HTR-8/SVneo (cell line): ENCODE results near the gene IL12RB2.

Source experiments
- DNase-seq: peaks from one replicate; pipeline ENCODE4 v3.0.0; 2011; ENCODE audit warnings: low spot score, mixed read lengths; ENCODE audit not compliant: insufficient read length
- FAIRE-seq: peaks from 2 replicates; lab custom pipeline; 2011; peaks lifted over from hg19 to GRCh38; lab: Jason Lieb, UNC

Gene IL12RB2

DNA sequence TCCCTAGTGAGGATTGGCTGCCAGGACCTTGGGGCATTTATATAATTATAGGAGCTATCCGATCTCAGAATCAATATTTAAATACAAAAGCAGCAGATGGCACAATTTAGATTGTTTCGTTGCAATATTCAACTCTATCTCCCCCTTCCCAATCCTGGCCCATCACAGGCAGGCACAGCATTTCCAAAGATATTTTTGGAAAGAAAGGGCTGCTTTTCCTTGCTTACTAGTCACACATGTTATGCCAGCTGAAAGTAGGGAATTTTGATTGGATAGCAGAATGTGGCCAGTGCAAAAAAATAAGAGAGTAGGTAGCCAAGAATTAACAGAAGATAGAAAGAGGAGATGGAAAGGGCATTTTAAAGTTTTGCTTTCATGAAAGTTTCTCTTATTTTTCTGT lies 37.9 kb downstream of the IL12RB2 start:
- DNase-seq (no peak), FAIRE-seq (no peak)

DNA sequence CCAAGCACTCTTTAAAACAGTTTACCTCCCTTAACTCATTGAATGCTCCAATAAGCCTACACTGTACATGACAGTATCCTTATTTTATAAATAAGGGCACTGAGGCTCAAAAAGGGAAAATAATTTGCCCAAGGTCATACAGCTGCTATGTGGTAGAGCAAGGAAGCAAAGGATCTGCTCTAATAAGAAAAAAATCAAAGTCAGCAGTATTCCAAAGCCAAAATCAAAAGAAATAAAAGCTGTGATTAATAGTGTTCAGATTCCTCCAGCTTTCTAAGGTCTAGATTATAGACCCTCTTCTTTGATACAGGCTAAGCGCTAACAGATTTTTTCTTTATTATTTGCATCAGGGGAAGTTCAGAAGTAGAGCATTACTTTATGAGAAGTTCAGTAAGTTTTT lies 39.3 kb downstream of the IL12RB2 start:
- DNase-seq (no peak), FAIRE-seq (no peak)

GRCh38 chr1:67347688-67348472 lies 40.2 kb downstream of the IL12RB2 start:
- FAIRE-seq (no peak), DNase-seq (peak; percentile 53)

- FAIRE-seq (no peak), DNase-seq (no peak)
Observed at GRCh38 chr1:67348586-67349252, 41.0 kb downstream of the IL12RB2 start.

DNA sequence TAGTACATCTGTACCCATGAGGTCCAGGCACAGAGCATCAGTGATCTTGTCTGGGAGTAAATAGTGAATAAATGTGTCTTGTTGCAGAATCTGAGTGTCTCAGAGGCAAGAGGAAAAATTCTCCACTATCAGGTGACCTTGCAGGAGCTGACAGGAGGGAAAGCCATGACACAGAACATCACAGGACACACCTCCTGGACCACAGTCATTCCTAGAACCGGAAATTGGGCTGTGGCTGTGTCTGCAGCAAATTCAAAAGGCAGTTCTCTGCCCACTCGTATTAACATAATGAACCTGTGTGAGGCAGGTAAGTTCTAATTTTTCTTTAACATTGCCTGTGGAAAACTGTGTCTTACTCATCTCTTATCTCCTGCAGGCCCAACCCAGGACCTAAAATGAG lies 43.1 kb downstream of the IL12RB2 start:
- FAIRE-seq (no peak), DNase-seq (no peak)

- no peak for DNase-seq
- no peak for FAIRE-seq
Observed at GRCh38 chr1:67352211-67352610, 44.5 kb downstream of the IL12RB2 start.

- FAIRE-seq (no peak), DNase-seq (no peak)
Observed at GRCh38 chr1:67355745-67356424, 48.2 kb downstream of the IL12RB2 start.

- DNase-seq: no peak
- no peak for FAIRE-seq
Observed at GRCh38 chr1:67359592-67359991, 51.9 kb downstream of the IL12RB2 start.

DNA sequence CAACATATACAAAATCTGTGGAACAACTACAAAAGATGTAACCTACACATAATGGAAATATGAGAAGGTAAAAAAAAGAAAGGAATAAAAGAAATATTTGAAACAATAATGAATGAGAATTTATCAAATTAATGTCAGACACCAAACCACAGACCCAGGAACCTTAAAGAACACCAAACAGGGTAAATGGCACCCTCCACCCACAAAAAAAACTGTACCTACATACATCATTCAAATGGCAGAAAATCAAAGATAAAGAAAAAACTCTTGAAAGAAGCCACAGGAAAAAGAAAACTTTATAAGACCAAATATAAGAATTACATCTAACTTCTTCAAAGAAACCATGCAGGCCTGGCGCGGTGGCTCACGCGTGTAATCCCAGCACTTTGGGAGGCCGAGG lies 54.0 kb downstream of the IL12RB2 start:
- FAIRE-seq (no peak), DNase-seq (no peak)

GRCh38 chr1:67367370-67368045 lies 59.8 kb downstream of the IL12RB2 start:
- DNase-seq (no peak), FAIRE-seq (no peak)

- DNase-seq (no peak), FAIRE-seq (no peak)
Observed at GRCh38 chr1:67368046-67368514, 60.4 kb downstream of the IL12RB2 start.

GRCh38 chr1:67371043-67371442 lies 63.4 kb downstream of the IL12RB2 start:
- no peak for DNase-seq
- no peak for FAIRE-seq

- DNase-seq (peak; percentile 28), FAIRE-seq (no peak)
Observed at GRCh38 chr1:67371681-67372080, 64.0 kb downstream of the IL12RB2 start.

DNA sequence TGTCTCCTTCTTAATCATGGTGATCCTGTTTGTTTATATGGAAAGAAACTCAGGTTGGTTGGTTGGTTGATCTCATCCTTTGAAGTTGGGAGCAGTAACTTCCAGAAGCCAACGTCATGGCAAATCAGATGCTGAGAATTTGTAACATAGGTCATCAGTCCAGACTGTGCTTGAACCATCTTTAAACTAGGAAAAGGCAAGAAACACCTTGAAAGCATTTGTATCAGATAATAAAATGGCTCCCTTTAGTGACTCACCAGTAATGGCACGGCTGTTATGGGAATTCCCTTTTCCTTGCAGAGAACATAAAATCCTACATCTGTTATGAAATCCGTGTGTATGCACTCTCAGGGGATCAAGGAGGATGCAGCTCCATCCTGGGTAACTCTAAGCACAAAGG lies 64.5 kb downstream of the IL12RB2 start:
- FAIRE-seq (no peak), DNase-seq (no peak)

- no peak for FAIRE-seq
- no peak for DNase-seq
Observed at GRCh38 chr1:67372898-67373297, 65.2 kb downstream of the IL12RB2 start.

GRCh38 chr1:67376381-67376780 lies 68.7 kb downstream of the IL12RB2 start:
- DNase-seq (no peak), FAIRE-seq (no peak)

GRCh38 chr1:67377253-67377652 lies 69.6 kb downstream of the IL12RB2 start:
- FAIRE-seq (no peak), DNase-seq (no peak)

- FAIRE-seq (no peak), DNase-seq (no peak)
Observed at GRCh38 chr1:67381154-67381553, 73.5 kb downstream of the IL12RB2 start.

DNA sequence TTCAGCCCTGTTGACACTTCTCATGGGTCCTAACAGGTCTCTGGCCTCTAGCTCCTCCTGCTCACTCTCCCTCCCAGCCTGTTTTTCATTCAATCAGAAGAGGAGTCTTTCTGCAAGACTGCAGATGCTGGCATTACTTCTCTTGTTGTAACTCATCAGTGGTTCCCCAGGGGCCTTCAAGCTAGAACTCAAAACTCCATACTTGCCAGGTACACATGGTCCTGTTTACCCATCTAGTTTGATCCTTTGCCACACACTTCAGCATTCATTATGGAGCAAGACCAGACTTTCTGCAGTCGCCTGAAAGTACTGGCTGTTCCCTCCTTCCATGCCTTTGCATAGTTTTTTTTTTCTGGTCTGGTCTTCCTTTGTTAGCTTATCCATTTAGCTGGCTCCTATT lies 74.6 kb downstream of the IL12RB2 start:
- DNase-seq: no peak
- no peak for FAIRE-seq

DNA sequence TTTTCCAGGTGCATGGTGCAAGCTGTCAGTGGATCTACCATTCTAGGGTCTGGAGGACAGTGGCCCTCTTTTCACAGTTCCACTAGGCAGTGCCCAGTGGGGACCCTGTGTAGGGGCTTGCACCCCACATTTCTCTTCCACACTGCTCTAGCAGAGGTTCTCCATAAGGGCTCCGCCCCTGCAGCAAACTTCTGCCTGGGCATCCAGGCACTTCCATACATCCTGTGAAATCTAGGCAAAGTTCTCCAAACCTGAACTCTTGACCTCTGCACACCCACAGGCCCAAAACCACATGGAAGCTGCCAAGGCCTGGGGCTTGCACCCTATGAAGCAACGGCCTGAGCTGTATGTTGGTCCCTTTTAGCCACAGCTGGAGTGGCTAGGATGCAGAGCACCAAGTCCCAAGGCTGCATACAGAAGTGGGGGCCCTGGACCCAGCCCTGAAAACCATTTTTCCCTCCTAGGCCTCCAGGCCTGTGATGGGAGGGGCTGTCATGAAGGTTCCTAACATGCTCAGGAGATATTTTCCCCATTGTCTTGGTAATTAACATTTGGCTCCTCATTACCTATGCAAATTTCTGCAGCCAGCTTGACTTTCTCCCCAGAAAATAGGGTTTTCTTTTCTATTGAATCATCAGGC lies 76.4 kb downstream of the IL12RB2 start:
- DNase-seq (no peak), FAIRE-seq (no peak)
